Effector memory CD4-positive, alpha-beta T cell (primary cell): ENCODE results near the gene GALNT18.

Experiments
- DNase-seq, 3 donors: peaks; one replicate each; pipeline ENCODE4 v3.0.0-alpha.2; 2020
- H3K27ac ChIP-seq: 2 replicates; pipeline ENCODE4 v1.7.0; 2013; ENCODE audit warnings: mild to moderate bottlenecking, low read length, moderate library complexity; ENCODE audit not compliant: insufficient read depth, poor library complexity, severe bottlenecking
- H3K27me3 ChIP-seq: replicated peaks from 2 replicates; pipeline ENCODE4 v1.7.0; 2013; ENCODE audit warnings: mild to moderate bottlenecking, low read length; ENCODE audit not compliant: insufficient read depth, control insufficient read depth, poor library complexity, severe bottlenecking
- H3K36me3 ChIP-seq: 2 replicates; pipeline ENCODE4 v1.7.0; 2013; ENCODE audit warnings: mild to moderate bottlenecking, low read length, moderate library complexity; ENCODE audit not compliant: control insufficient read depth, insufficient read depth
- H3K4me1 ChIP-seq: 2 replicates; pipeline ENCODE4 v1.7.0; 2013; ENCODE audit warnings: low read length, mild to moderate bottlenecking; ENCODE audit not compliant: control insufficient read depth, insufficient read depth, poor library complexity, severe bottlenecking
- H3K4me3 ChIP-seq: 2 replicates; pipeline ENCODE4 v1.7.0; 2013; ENCODE audit warnings: low read length, low read depth, mild to moderate bottlenecking; ENCODE audit not compliant: insufficient read depth, poor library complexity, severe bottlenecking
- H3K9me3 ChIP-seq: 2 replicates; pipeline ENCODE4 v1.7.0; 2013; ENCODE audit warnings: mild to moderate bottlenecking, low read length, moderate library complexity; ENCODE audit not compliant: control insufficient read depth

Gene GALNT18

GRCh38 chr11:11390068-11390771 is 231.6 kb downstream of the GALNT18 start:
- Histone ChIP-seq H3K36me3 (no peaks in the 10 kb centered on the region), H3K9me3 (no peaks in the 10 kb centered on the region), H3K27me3 (no peaks in the 10 kb centered on the region), H3K4me1 (no peaks in the 10 kb centered on the region), H3K27ac (no peak overlapping the region), H3K4me3 (no peak overlapping the region)
- DNase-seq = no peak

- H3K9me3 ChIP-seq = no peaks in the 10 kb centered on the region
- no peak overlapping the region for H3K27ac ChIP-seq
- DNase-seq = no peak
- H3K27me3 ChIP-seq = no peaks in the 10 kb centered on the region
- no peaks in the 10 kb centered on the region for H3K4me1 ChIP-seq
- H3K4me3 ChIP-seq = no peak overlapping the region
- H3K36me3 ChIP-seq = no peaks in the 10 kb centered on the region
Measured at GRCh38 chr11:11389238-11389637, 232.6 kb downstream of the GALNT18 start.

- Histone ChIP-seq H3K36me3 (no peaks in the 10 kb centered on the region), H3K9me3 (no peaks in the 10 kb centered on the region), H3K4me1 (no peaks in the 10 kb centered on the region), H3K27ac (no peak overlapping the region), H3K27me3 (no peaks in the 10 kb centered on the region), H3K4me3 (no peak overlapping the region)
- DNase-seq = no peak
Measured at GRCh38 chr11:11387622-11388305, 234.0 kb downstream of the GALNT18 start.

- H3K27me3 ChIP-seq = no peaks in the 10 kb centered on the region
- no peak overlapping the region for H3K4me3 ChIP-seq
- no peaks in the 10 kb centered on the region for H3K36me3 ChIP-seq
- DNase-seq = no peak
- no peak overlapping the region for H3K27ac ChIP-seq
- H3K9me3 ChIP-seq = no peaks in the 10 kb centered on the region
- H3K4me1 ChIP-seq = no peaks in the 10 kb centered on the region
Measured at GRCh38 chr11:11387207-11387606, 234.6 kb downstream of the GALNT18 start.

- no peaks in the 10 kb centered on the region for H3K4me1 ChIP-seq
- no peak for DNase-seq
- H3K36me3 ChIP-seq = no peaks in the 10 kb centered on the region
- H3K27me3 ChIP-seq = no peaks in the 10 kb centered on the region
- H3K9me3 ChIP-seq = no peaks in the 10 kb centered on the region
- no peak overlapping the region for H3K27ac ChIP-seq
- H3K4me3 ChIP-seq = no peak overlapping the region
Measured at GRCh38 chr11:11384829-11385228, 237.0 kb downstream of the GALNT18 start.

- H3K4me3 ChIP-seq = no peak overlapping the region
- H3K9me3 ChIP-seq = no peaks in the 10 kb centered on the region
- no peaks in the 10 kb centered on the region for H3K27me3 ChIP-seq
- no peaks in the 10 kb centered on the region for H3K36me3 ChIP-seq
- DNase-seq = no peak
- no peak overlapping the region for H3K27ac ChIP-seq
- no peaks in the 10 kb centered on the region for H3K4me1 ChIP-seq
Measured at GRCh38 chr11:11383995-11384394, 237.8 kb downstream of the GALNT18 start.

- no peak for DNase-seq
- Histone ChIP-seq H3K9me3 (no peaks in the 10 kb centered on the region), H3K27ac (no peak overlapping the region), H3K4me1 (no peaks in the 10 kb centered on the region), H3K27me3 (no peaks in the 10 kb centered on the region), H3K4me3 (no peak overlapping the region), H3K36me3 (no peaks in the 10 kb centered on the region)
Measured at GRCh38 chr11:11382858-11383532, 238.8 kb downstream of the GALNT18 start.

- no peaks in the 10 kb centered on the region for H3K4me1 ChIP-seq
- no peak overlapping the region for H3K27ac ChIP-seq
- no peaks in the 10 kb centered on the region for H3K27me3 ChIP-seq
- H3K4me3 ChIP-seq = no peak overlapping the region
- H3K9me3 ChIP-seq = no peaks in the 10 kb centered on the region
- DNase-seq = no peak
- H3K36me3 ChIP-seq = no peaks in the 10 kb centered on the region
Measured at GRCh38 chr11:11381471-11382105, 240.2 kb downstream of the GALNT18 start.

GRCh38 chr11:11380883-11381282 is 240.9 kb downstream of the GALNT18 start:
- Histone ChIP-seq H3K27ac (no peak overlapping the region), H3K36me3 (no peaks in the 10 kb centered on the region), H3K4me3 (no peak overlapping the region), H3K9me3 (no peaks in the 10 kb centered on the region), H3K4me1 (no peaks in the 10 kb centered on the region), H3K27me3 (no peaks in the 10 kb centered on the region)
- no peak for DNase-seq

GRCh38 chr11:11380340-11380739 is 241.5 kb downstream of the GALNT18 start:
- no peak for DNase-seq
- Histone ChIP-seq H3K36me3 (no peaks in the 10 kb centered on the region), H3K27ac (no peak overlapping the region), H3K9me3 (no peaks in the 10 kb centered on the region), H3K4me3 (no peak overlapping the region), H3K27me3 (no peaks in the 10 kb centered on the region), H3K4me1 (no peaks in the 10 kb centered on the region)
